ENCODE results near the gene ZNF2.

GRCh38 chr2:95166065-95166763, 605 bp downstream of the ZNF2 start:
- TF ChIP-seq GATA2 (IDR thresholded peaks at IDR 0.05; ENCODE audit: low read depth, low read length) (no peak), GATA3 (IDR thresholded peaks at IDR 0.05; ENCODE audit: low read depth, low read length) (no peak)

Data from SH-SY5Y (cell line).